Spinal cord (tissue), 10 donors: Measurements from ENCODE around the gene KDM5D. TPM values are rescaled to one million over a fixed set of nuclear protein-coding genes. Genes with fewer than 3 reads are reported as not detected.

ENCODE experiments used
- DNase-seq, 6 donors: peaks; one replicate each; pipeline versions ENCODE4 v3.0.0 to v3.0.0-alpha.2; 2013 to 2015; ENCODE audit warnings: low spot score in 6 of 6, low read depth in 4 of 6
- H3K27ac ChIP-seq: one replicate; pipeline ENCODE4 v1.5.1; 2013; ENCODE audit warnings: low read depth, low read length, control low read depth
- H3K27me3 ChIP-seq: one replicate; pipeline ENCODE4 v1.6.1; 2013; ENCODE audit warnings: low read length; ENCODE audit not compliant: control insufficient read depth, insufficient read depth
- H3K36me3 ChIP-seq: one replicate; pipeline ENCODE4 v1.6.1; 2013; ENCODE audit warnings: low read length; ENCODE audit not compliant: control insufficient read depth, insufficient read depth
- H3K4me1 ChIP-seq: one replicate; pipeline ENCODE4 v1.6.1; 2013; ENCODE audit warnings: low read length; ENCODE audit not compliant: control insufficient read depth, insufficient read depth
- H3K4me3 ChIP-seq: one replicate; pipeline ENCODE4 v1.5.1; 2013; ENCODE audit warnings: low read depth, low read length, control low read depth
- H3K9me3 ChIP-seq: one replicate; pipeline ENCODE4 v1.6.1; 2013; ENCODE audit warnings: low read length; ENCODE audit not compliant: control insufficient read depth, insufficient read depth
- WGBS: methylation state at CpG from one replicate; pipeline ENCODE4 v1.1.5; 2013; ENCODE audit warnings: missing lambda C conversion rate; ENCODE audit not compliant: insufficient coverage; 5-methylcytosine and 5-hydroxymethylcytosine counted together
- long read RNA-seq, 4 donors: transcript quantifications; one replicate each; lab custom pipeline, GENCODE V29; 2026
- polyA plus RNA-seq, 2 donors: library from polyadenylated mRNA; unstranded; fragments of 120-200 nt; gene quantifications; one replicate each; pipeline ENCODE4 v1.2.1, GENCODE V29; 2013; ENCODE audit not compliant: insufficient read length in 2 of 2
- total RNA-seq, 2 donors: library from RNA; depleted of rRNA in 1 of 2; stranded (reverse); fragments of 120-200 nt in 1 of 2; fragments of >200 nt in 1 of 2; gene quantifications; one replicate each; pipeline versions ENCODE4 v1.2.3 to v1.2.4, GENCODE V29; 2013 to 2014
- donor health status: healthy.

KDM5D gene
- not detected for total RNA-seq
- polyA plus RNA-seq, result 10 to 100 TPM; 36.5 to 44.9 TPM
- long read RNA-seq, donor 1, result 0 reads
- long read RNA-seq, donor 2, result 0 reads
- long read RNA-seq, donor 3, result 0 reads
- long read RNA-seq, donor 4, result 0 reads

GRCh38 chrY:19744381-19745378, at the start of gene KDM5D:
KDM5D (minus strand) TSS chrY:19744726; CDS start chrY:19744534, 192 bp downstream.
- Histone ChIP-seq H3K27ac (no peak within 1 kb of the TSS), H3K36me3 (no peaks in the 10 kb centered on the region), H3K4me1 (no peaks in the 10 kb centered on the region), H3K9me3 (no peaks in the 10 kb centered on the region), H3K4me3 (no peak within 1 kb of the TSS), H3K27me3 (no peaks in the 10 kb centered on the region)
- WGBS, result no CpG with 5 or more reads among the region's 52 CpGs
- DNase-seq, result peak in 3 of 6 donors; percentile 65 to 94 (median 77)

- Histone ChIP-seq H3K36me3 (no peaks in the 10 kb centered on the region), H3K9me3 (no peaks in the 10 kb centered on the region), H3K4me3 (no peak overlapping the region), H3K27ac (no peak overlapping the region), H3K27me3 (no peaks in the 10 kb centered on the region), H3K4me1 (no peaks in the 10 kb centered on the region)
- DNase-seq, result no peak
- no CpG with 5 or more reads among the region's 3 CpGs for WGBS
Measured at GRCh38 chrY:19768375-19768774, 23.8 kb upstream of the KDM5D start.

GRCh38 chrY:19743331-19743730, 1.2 kb downstream of the KDM5D start:
- Histone ChIP-seq H3K27me3 (no peaks in the 10 kb centered on the region), H3K27ac (no peak overlapping the region), H3K4me3 (no peak overlapping the region), H3K9me3 (no peaks in the 10 kb centered on the region), H3K4me1 (no peaks in the 10 kb centered on the region), H3K36me3 (no peaks in the 10 kb centered on the region)
- DNase-seq, result peak in 1 of 6 donors; percentile 0
- no CpG with 5 or more reads among the region's 8 CpGs for WGBS

GRCh38 chrY:19742153-19742552, 2.4 kb downstream of the KDM5D start:
- no peak for DNase-seq
- Histone ChIP-seq H3K9me3 (no peaks in the 10 kb centered on the region), H3K27me3 (no peaks in the 10 kb centered on the region), H3K36me3 (no peaks in the 10 kb centered on the region), H3K4me1 (no peaks in the 10 kb centered on the region), H3K27ac (no peak overlapping the region), H3K4me3 (no peak overlapping the region)

GRCh38 chrY:19734425-19734824, 10.1 kb downstream of the KDM5D start:
- Histone ChIP-seq H3K4me1 (no peaks in the 10 kb centered on the region), H3K27ac (no peak overlapping the region), H3K9me3 (no peaks in the 10 kb centered on the region), H3K36me3 (no peaks in the 10 kb centered on the region), H3K4me3 (no peak overlapping the region), H3K27me3 (no peaks in the 10 kb centered on the region)
- WGBS, result no CpG with 5 or more reads among the region's 1 CpG
- no peak for DNase-seq

GRCh38 chrY:19717950-19718349, 26.6 kb downstream of the KDM5D start:
- no peak for DNase-seq
- Histone ChIP-seq H3K9me3 (no peaks in the 10 kb centered on the region), H3K4me1 (no peaks in the 10 kb centered on the region), H3K27ac (no peak overlapping the region), H3K4me3 (no peak overlapping the region), H3K27me3 (no peaks in the 10 kb centered on the region), H3K36me3 (no peaks in the 10 kb centered on the region)

- no peaks in the 10 kb centered on the region for H3K27me3 ChIP-seq
- WGBS, result no CpG with 5 or more reads among the region's 3 CpGs
Measured at GRCh38 chrY:19717146-19717545, 27.4 kb downstream of the KDM5D start.

GRCh38 chrY:19715226-19715625, 29.3 kb downstream of the KDM5D start:
- no peaks in the 10 kb centered on the region for H3K9me3 ChIP-seq
- DNase-seq, result no peak
- no peaks in the 10 kb centered on the region for H3K4me1 ChIP-seq
- no peaks in the 10 kb centered on the region for H3K27me3 ChIP-seq
- no peak overlapping the region for H3K4me3 ChIP-seq
- WGBS, result no CpG with 5 or more reads among the region's 5 CpGs
- H3K36me3 ChIP-seq, result no peaks in the 10 kb centered on the region
- no peak overlapping the region for H3K27ac ChIP-seq

More at GRCh38 chrY:19717146-19717545, 27.4 kb downstream of the KDM5D start:
- DNase-seq, result no peak
- Histone ChIP-seq H3K27ac (no peak overlapping the region), H3K36me3 (no peaks in the 10 kb centered on the region), H3K4me3 (no peak overlapping the region), H3K4me1 (no peaks in the 10 kb centered on the region), H3K9me3 (no peaks in the 10 kb centered on the region)

- H3K27me3 ChIP-seq, result no peaks in the 10 kb centered on the region
- no peaks in the 10 kb centered on the region for H3K4me1 ChIP-seq
- H3K27ac ChIP-seq, result no peak overlapping the region
- H3K9me3 ChIP-seq, result no peaks in the 10 kb centered on the region
- DNase-seq, result no peak
- H3K36me3 ChIP-seq, result no peaks in the 10 kb centered on the region
- WGBS, result no CpG with 5 or more reads among the region's 4 CpGs
- no peak overlapping the region for H3K4me3 ChIP-seq
Measured at GRCh38 chrY:19713430-19713829, 31.1 kb downstream of the KDM5D start.

GRCh38 chrY:19706273-19706672, 38.3 kb downstream of the KDM5D start:
- DNase-seq, result no peak
- Histone ChIP-seq H3K9me3 (no peaks in the 10 kb centered on the region), H3K27me3 (no peaks in the 10 kb centered on the region), H3K4me3 (no peak overlapping the region), H3K4me1 (no peaks in the 10 kb centered on the region), H3K27ac (no peak overlapping the region), H3K36me3 (no peaks in the 10 kb centered on the region)
- WGBS, result no CpG with 5 or more reads among the region's 14 CpGs
